Dendritic cell treated with granulocyte-macrophage colony-stimulating factor and Interleukin-4, amounts not matched to agents 40 ng/mL and 50 ng/mL, for 4 days (primary cell): ENCODE measurements around the gene UQCRC2.
"Not testable (repeated sequence)": the region's sequence is repeated elsewhere in the genome, so short reads cannot be mapped to it uniquely, and the experiment has no call there.

Source experiments
- H3K27ac Mint-ChIP-seq: one replicate; pipeline ENCODE4 v1.8.0; 2022; ENCODE audit warnings: mild to moderate bottlenecking, mixed read lengths
- H3K27me3 Mint-ChIP-seq: one replicate; pipeline ENCODE4 v1.8.0; 2022; ENCODE audit warnings: mild to moderate bottlenecking, mixed read lengths
- H3K36me3 Mint-ChIP-seq: one replicate; pipeline ENCODE4 v1.8.0; 2022; ENCODE audit warnings: low read depth, mixed read lengths
- H3K4me1 Mint-ChIP-seq: one replicate; pipeline ENCODE4 v1.8.0; 2022; ENCODE audit warnings: low read depth, mixed read lengths
- H3K4me3 Mint-ChIP-seq: one replicate; pipeline ENCODE4 v1.8.0; 2022; ENCODE audit warnings: mild to moderate bottlenecking, moderate library complexity, mixed read lengths
- H3K9me3 Mint-ChIP-seq: one replicate; pipeline ENCODE4 v1.8.0; 2022; ENCODE audit warnings: mixed read lengths
- intact Hi-C: fragments of 100-400 bp; cut with micrococcal nuclease; formaldehyde crosslinking; loops from one replicate; pipeline ENCODE4 v1.15.0; 2022

Gene UQCRC2

GRCh38 chr16:21990381-21990944 is 37.3 kb downstream of the UQCRC2 start:
- H3K4me3 Mint-ChIP-seq, result no peak overlapping the region
- intact Hi-C loops, result no loop called here
- peaks cover 4% of the 10 kb centered on the region for H3K4me1 Mint-ChIP-seq
- H3K9me3 Mint-ChIP-seq, result no peaks in the 10 kb centered on the region
- H3K27me3 Mint-ChIP-seq, result no peaks in the 10 kb centered on the region
- peaks cover 21% of the 10 kb centered on the region for H3K36me3 Mint-ChIP-seq
- no peak overlapping the region for H3K27ac Mint-ChIP-seq

DNA sequence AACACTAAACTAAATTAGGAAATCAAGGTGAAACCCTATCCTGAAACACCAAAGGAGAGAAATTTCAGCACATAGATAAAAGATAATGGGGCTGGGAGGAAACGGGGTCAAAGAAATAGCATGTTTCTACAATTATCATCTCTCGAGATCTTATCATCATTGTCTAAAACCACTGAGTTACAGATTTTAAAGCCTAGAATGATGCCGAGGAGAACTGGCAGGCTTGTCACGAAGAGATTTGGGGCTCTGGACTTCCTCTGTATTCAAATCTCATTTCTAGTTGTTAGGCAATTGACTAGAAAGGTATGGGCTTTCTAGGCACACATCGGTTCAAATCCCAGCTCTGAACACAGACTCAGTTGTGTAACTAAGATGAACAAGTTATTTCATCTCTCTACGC is 38.5 kb downstream of the UQCRC2 start:
- no peak overlapping the region for H3K4me3 Mint-ChIP-seq
- no peaks in the 10 kb centered on the region for H3K9me3 Mint-ChIP-seq
- peaks cover 9% of the 10 kb centered on the region for H3K36me3 Mint-ChIP-seq
- no peaks in the 10 kb centered on the region for H3K27me3 Mint-ChIP-seq
- intact Hi-C loops, result no loop called here
- no peak overlapping the region for H3K27ac Mint-ChIP-seq
- peaks cover 4% of the 10 kb centered on the region for H3K4me1 Mint-ChIP-seq

DNA sequence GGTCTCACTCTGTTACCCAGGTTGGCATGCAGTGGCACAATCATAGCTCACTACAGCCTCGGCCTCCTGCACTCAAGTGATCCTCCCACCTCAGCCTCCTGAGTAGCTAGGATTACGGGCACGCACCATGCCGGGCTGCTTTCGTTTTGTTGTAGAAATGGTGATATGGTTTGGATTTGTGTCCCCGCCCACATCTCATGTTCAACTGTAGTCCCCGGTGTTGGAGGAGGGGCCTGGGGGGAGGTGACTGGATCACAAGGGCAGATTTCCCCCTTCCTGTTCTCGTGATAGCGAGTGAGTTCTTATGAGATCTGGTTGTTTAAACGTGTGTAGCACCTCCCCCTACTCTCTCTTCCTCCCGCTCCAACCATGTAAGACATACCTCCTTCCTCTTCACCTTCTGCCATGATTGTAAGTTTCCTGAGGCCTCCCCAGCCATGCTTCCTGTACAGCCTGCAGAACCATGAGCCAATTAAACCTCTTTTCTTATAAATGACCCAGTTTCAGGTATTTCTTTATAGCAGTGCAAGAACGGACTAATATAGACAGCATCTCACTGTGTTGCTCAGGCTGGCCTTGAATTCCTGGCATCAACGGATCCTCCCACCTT is 41.8 kb downstream of the UQCRC2 start:
- Mint-ChIP-seq H3K36me3 (no peaks in the 10 kb centered on the region), H3K27me3 (no peaks in the 10 kb centered on the region), H3K4me3 (no peak overlapping the region), H3K27ac (no peak overlapping the region), H3K9me3 (no peaks in the 10 kb centered on the region), H3K4me1 (peaks cover 15% of the 10 kb centered on the region)
- intact Hi-C loops, result no loop called here

DNA sequence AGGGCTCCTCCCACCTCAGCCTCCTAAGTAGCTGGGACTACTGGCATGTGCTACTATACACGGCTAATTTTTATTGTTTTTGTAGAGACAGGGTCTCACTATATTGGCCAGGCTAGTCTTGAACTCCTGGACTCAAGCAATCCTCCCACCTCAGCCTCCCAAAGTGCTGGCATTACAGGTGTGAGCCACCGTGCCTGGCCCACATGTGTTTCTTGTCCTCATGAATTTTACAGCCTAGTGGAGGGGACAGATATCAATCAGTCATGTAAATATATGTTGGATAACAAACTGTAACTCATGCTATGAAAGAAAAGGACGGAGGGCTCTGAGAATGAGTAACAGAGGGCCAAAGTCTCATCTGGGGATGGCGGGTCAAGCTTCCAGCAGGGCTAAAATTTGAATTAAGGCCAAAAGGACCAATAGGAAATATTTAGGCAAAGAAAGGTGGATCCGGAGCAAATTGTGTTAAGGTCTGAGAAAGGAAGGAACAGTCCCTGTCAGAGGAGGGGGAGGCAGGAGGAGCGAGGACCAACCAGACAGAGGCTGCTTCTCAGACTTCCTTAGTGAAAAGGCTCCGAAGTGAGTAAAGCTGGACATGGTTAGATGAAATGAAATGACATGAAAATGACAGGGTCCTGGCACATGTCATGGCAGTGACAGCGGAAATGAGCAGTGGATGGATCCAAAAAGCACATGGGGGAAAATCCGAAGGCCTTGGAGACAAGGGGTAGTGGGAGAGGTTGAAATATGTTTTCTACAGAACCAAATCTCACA is 43.9 kb downstream of the UQCRC2 start:
- Mint-ChIP-seq H3K36me3 (no peaks in the 10 kb centered on the region), H3K27ac (no peak overlapping the region), H3K27me3 (peaks cover 2% of the 10 kb centered on the region), H3K9me3 (no peaks in the 10 kb centered on the region), H3K4me3 (no peak overlapping the region), H3K4me1 (peaks cover 26% of the 10 kb centered on the region)
- intact Hi-C loops, result no loop called here

GRCh38 chr16:21997697-21998480 is 44.7 kb downstream of the UQCRC2 start:
- Mint-ChIP-seq H3K36me3 (no peaks in the 10 kb centered on the region), H3K9me3 (no peaks in the 10 kb centered on the region), H3K4me1 (peaks cover 26% of the 10 kb centered on the region), H3K4me3 (no peak overlapping the region), H3K27me3 (peaks cover 2% of the 10 kb centered on the region), H3K27ac (no peak overlapping the region)
- intact Hi-C loops, result no loop called here

DNA sequence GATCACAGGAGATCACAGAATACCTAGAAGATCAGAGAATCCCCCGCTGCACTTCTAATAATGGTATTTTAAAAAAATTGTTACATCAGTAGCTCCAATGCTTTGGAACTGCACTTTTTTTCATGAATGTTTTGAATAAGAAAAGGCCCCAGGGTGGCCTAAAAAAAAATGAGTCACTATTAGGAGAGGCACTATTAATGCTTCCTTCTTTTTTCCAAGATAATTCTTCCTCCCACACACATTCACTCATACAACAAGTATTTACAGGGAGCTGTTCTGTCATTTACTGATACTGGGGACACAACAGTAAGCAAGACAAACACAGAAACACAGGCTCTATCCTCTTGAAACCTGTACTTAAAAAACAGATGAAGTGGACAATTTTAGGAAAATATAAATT is 48.4 kb downstream of the UQCRC2 start:
- intact Hi-C loops, result loop anchor here (1.0 to 2.0 kb wide), 2 partner anchors 75 to 187 kb away; no protein-coding TSS in a partner anchor
- Mint-ChIP-seq H3K9me3 (no peaks in the 10 kb centered on the region), H3K36me3 (no peaks in the 10 kb centered on the region), H3K27ac (no peak overlapping the region), H3K4me1 (peaks cover 22% of the 10 kb centered on the region), H3K27me3 (peaks cover 9% of the 10 kb centered on the region), H3K4me3 (no peak overlapping the region)

GRCh38 chr16:22002047-22002446 is 48.9 kb downstream of the UQCRC2 start:
- H3K27ac Mint-ChIP-seq, result not testable (repeated sequence)

DNA sequence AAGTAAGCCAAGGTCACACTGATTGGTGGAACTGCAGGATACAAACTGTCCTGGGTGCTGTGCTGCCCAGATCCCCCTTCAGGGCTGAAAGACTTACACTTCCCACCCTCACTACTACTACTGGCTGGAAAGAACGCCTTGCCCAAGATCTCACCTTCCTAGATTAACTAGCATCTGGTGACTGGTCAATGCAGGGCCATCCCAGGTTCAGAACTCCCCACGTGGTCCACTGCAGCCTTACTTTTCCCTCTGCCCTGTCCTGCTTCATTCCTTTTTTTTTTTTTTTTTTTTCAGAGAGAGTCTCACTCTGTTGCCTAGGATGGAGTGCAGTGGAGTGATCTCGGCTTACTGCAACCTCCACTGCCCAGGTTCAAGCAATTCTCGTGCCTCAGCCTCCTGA is 50.0 kb downstream of the UQCRC2 start:
- no peaks in the 10 kb centered on the region for H3K9me3 Mint-ChIP-seq
- H3K27ac Mint-ChIP-seq, result no peak overlapping the region
- H3K36me3 Mint-ChIP-seq, result peaks cover 8% of the 10 kb centered on the region
- intact Hi-C loops, result no loop called here
- H3K27me3 Mint-ChIP-seq, result peaks cover 15% of the 10 kb centered on the region
- peaks cover 22% of the 10 kb centered on the region for H3K4me1 Mint-ChIP-seq
- no peak overlapping the region for H3K4me3 Mint-ChIP-seq

More at GRCh38 chr16:22002047-22002446, 48.9 kb downstream of the UQCRC2 start:
- H3K4me1 Mint-ChIP-seq, result peaks cover 25% of the 10 kb centered on the region
- peaks cover 12% of the 10 kb centered on the region for H3K27me3 Mint-ChIP-seq
- H3K4me3 Mint-ChIP-seq, intact Hi-C loops, H3K36me3 Mint-ChIP-seq, H3K9me3 Mint-ChIP-seq: not testable (repeated sequence)

- H3K36me3 Mint-ChIP-seq, result peaks cover 12% of the 10 kb centered on the region
- no peak overlapping the region for H3K4me3 Mint-ChIP-seq
- peaks cover 15% of the 10 kb centered on the region for H3K27me3 Mint-ChIP-seq
- intact Hi-C loops, result no loop called here
- H3K9me3 Mint-ChIP-seq, result no peaks in the 10 kb centered on the region
- peaks cover 34% of the 10 kb centered on the region for H3K4me1 Mint-ChIP-seq
- no peak overlapping the region for H3K27ac Mint-ChIP-seq
These were observed 51.2 kb downstream of the UQCRC2 start for GRCh38 chr16:22004341-22004740.

DNA sequence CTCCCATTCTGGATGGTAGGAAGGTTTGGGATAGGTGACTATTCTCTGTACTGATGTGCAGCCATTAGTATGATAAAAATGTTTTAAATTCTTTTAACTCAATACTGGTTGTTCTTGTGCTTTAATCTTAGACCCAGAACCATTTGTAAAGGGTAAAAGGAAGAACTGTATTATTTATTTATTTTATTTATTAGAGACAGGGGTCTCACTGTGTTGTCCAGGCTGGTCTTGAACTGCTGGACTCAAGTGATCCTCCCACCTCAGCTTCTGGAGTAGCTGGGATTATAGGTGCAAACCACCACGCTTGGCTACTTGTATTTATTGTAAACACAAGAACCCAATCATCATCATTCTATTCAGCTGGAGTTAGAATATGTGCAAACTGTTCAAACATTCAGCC is 52.6 kb downstream of the UQCRC2 start:
- no peaks in the 10 kb centered on the region for H3K9me3 Mint-ChIP-seq
- no peak overlapping the region for H3K27ac Mint-ChIP-seq
- H3K36me3 Mint-ChIP-seq, result peaks cover 18% of the 10 kb centered on the region
- H3K27me3 Mint-ChIP-seq, result peaks cover 13% of the 10 kb centered on the region
- H3K4me3 Mint-ChIP-seq, result no peak overlapping the region
- peaks cover 42% of the 10 kb centered on the region for H3K4me1 Mint-ChIP-seq
- intact Hi-C loops, result no loop called here

- intact Hi-C loops, result no loop called here
- peaks cover 13% of the 10 kb centered on the region for H3K27me3 Mint-ChIP-seq
- peak overlapping the region; percentile 88 for H3K27ac Mint-ChIP-seq
- H3K9me3 Mint-ChIP-seq, result no peaks in the 10 kb centered on the region
- H3K36me3 Mint-ChIP-seq, result peaks cover 18% of the 10 kb centered on the region
- H3K4me3 Mint-ChIP-seq, result no peak overlapping the region
- H3K4me1 Mint-ChIP-seq, result peaks cover 44% of the 10 kb centered on the region
These were observed 53.5 kb downstream of the UQCRC2 start for GRCh38 chr16:22006636-22007035.

DNA sequence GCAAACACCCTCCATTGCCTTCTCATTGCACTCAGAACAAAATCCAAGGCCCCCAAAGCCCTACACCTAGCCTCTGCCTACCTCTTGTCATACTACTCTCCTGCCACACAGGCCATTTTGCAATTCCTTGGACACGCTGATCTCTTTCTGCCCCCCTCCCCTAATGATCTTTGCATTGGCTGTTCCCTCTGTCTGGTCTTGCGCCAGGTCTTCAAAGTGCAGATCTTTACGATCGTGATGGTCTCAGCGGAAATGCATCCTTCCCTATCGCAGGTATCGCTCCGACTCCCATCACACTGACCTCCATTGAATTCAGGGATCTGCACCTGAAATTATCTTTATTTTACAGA is 54.0 kb downstream of the UQCRC2 start:
- Mint-ChIP-seq H3K27ac (peak overlapping the region; percentile 88), H3K9me3 (no peaks in the 10 kb centered on the region)
- intact Hi-C loops, result no loop called here

GRCh38 chr16:22007509-22008214 is 54.5 kb downstream of the UQCRC2 start, which contains the start of gene MOSMO:
MOSMO (plus strand) TSS chr16:22008111; CDS start chr16:22008302, 191 bp downstream.
- H3K4me3 Mint-ChIP-seq, result peak within 1 kb of the TSS; percentile 96
- peak within 1 kb of the TSS; percentile 88 for H3K27ac Mint-ChIP-seq
- H3K36me3 Mint-ChIP-seq, result peaks cover 18% of the 10 kb centered on the region
- peaks cover 13% of the 10 kb centered on the region for H3K27me3 Mint-ChIP-seq
- intact Hi-C loops, result no loop called here
- no peaks in the 10 kb centered on the region for H3K9me3 Mint-ChIP-seq
- peaks cover 44% of the 10 kb centered on the region for H3K4me1 Mint-ChIP-seq

More for the DNA sequence above, 54.0 kb downstream of the UQCRC2 start:
- H3K4me3 Mint-ChIP-seq, result peak overlapping the region; percentile 89
- H3K4me1 Mint-ChIP-seq, result peaks cover 44% of the 10 kb centered on the region
- peaks cover 13% of the 10 kb centered on the region for H3K27me3 Mint-ChIP-seq
- H3K36me3 Mint-ChIP-seq, result peaks cover 18% of the 10 kb centered on the region
